ENCODE data around the gene TELO2. TPM values are rescaled to one million over a fixed set of nuclear protein-coding genes. Genes with fewer than 3 reads are reported as not detected.

The TELO2 gene
- total RNA-seq, 1 donor from 2014 or later, result 87.5 TPM

- no peaks in the 10 kb centered on the region for H3K27me3 Mint-ChIP-seq (ENCODE audit: low read depth)
- peaks cover 4% of the 10 kb centered on the region for H3K4me1 Mint-ChIP-seq
- DNase-seq (ENCODE audit: low read depth, low spot score), result no peak
- no peaks in the 10 kb centered on the region for H3K36me3 Mint-ChIP-seq (ENCODE audit: low read depth)
- no peak overlapping the region for H3K4me3 Mint-ChIP-seq
- H3K27ac Mint-ChIP-seq (ENCODE audit: unreplicated experiment), result no peak overlapping the region
- no peaks in the 10 kb centered on the region for H3K9me3 Mint-ChIP-seq
- TF ChIP-seq CTCF (conservative IDR thresholded peaks at IDR 0.05), result no peak
Observed at GRCh38 chr16:1541293-1542165, 48.4 kb downstream of the TELO2 start.

- Mint-ChIP-seq H3K27me3 (ENCODE audit: low read depth) (no peaks in the 10 kb centered on the region), H3K4me1 (peaks cover 4% of the 10 kb centered on the region), H3K36me3 (ENCODE audit: low read depth) (no peaks in the 10 kb centered on the region), H3K4me3 (no peak overlapping the region), H3K9me3 (no peaks in the 10 kb centered on the region), H3K27ac (ENCODE audit: unreplicated experiment) (no peak overlapping the region)
- no peak for DNase-seq (ENCODE audit: low read depth, low spot score)
- no peak for TF ChIP-seq CTCF (conservative IDR thresholded peaks at IDR 0.05)
Observed at GRCh38 chr16:1542166-1542500, 49.0 kb downstream of the TELO2 start.

GRCh38 chr16:1542533-1542932 is 49.4 kb downstream of the TELO2 start:
- TF ChIP-seq CTCF (conservative IDR thresholded peaks at IDR 0.05), result no peak
- H3K4me3 Mint-ChIP-seq, result no peak overlapping the region
- peaks cover 4% of the 10 kb centered on the region for H3K4me1 Mint-ChIP-seq
- H3K36me3 Mint-ChIP-seq (ENCODE audit: low read depth), result no peaks in the 10 kb centered on the region
- no peak overlapping the region for H3K27ac Mint-ChIP-seq (ENCODE audit: unreplicated experiment)
- no peak for DNase-seq (ENCODE audit: low read depth, low spot score)
- H3K27me3 Mint-ChIP-seq (ENCODE audit: low read depth), result no peaks in the 10 kb centered on the region
- no peaks in the 10 kb centered on the region for H3K9me3 Mint-ChIP-seq

- H3K27ac Mint-ChIP-seq (ENCODE audit: unreplicated experiment), result no peak overlapping the region
- no peaks in the 10 kb centered on the region for H3K36me3 Mint-ChIP-seq (ENCODE audit: low read depth)
- no peaks in the 10 kb centered on the region for H3K9me3 Mint-ChIP-seq
- peaks cover 4% of the 10 kb centered on the region for H3K4me1 Mint-ChIP-seq
- TF ChIP-seq CTCF (conservative IDR thresholded peaks at IDR 0.05), result no peak
- no peak for DNase-seq (ENCODE audit: low read depth, low spot score)
- H3K4me3 Mint-ChIP-seq, result no peak overlapping the region
- no peaks in the 10 kb centered on the region for H3K27me3 Mint-ChIP-seq (ENCODE audit: low read depth)
Observed at GRCh38 chr16:1543085-1543896, 50.1 kb downstream of the TELO2 start.

- Mint-ChIP-seq H3K36me3 (ENCODE audit: low read depth) (no peaks in the 10 kb centered on the region), H3K27ac (ENCODE audit: unreplicated experiment) (no peak overlapping the region), H3K4me3 (no peak overlapping the region), H3K27me3 (ENCODE audit: low read depth) (no peaks in the 10 kb centered on the region), H3K4me1 (peaks cover 4% of the 10 kb centered on the region), H3K9me3 (no peaks in the 10 kb centered on the region)
- no peak for TF ChIP-seq CTCF (conservative IDR thresholded peaks at IDR 0.05)
- DNase-seq (ENCODE audit: low read depth, low spot score), result no peak
Observed at GRCh38 chr16:1545044-1546040, 52.2 kb downstream of the TELO2 start.
